ENCODE data around the gene MSI2. TPM values are rescaled to one million over a fixed set of nuclear protein-coding genes. Genes with fewer than 3 reads are reported as not detected.

MSI2 gene
- polyA plus RNA-seq, 1 of the 3 experiments (the other 2 are of a cell fraction): 24.1 TPM

DNA sequence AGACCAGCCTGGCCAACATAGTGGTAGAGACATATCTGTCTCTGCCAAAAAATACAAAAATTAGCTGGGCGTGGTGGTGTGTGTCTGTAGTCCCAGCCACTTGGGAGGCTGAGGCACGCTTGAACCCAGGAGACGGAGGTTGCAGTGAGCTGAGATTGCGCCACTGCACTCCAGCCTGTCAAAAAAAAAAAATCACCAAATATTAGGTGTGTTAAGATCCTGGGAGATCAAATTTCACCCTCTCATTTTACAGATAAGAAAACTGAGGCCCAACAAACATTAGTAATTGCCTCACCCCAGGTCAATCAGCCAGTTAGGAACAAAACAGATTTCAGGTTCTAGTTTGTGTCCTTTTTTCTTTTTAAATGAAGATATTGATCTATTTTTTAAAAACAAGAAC is 116.7 kb downstream of the MSI2 start:
- Histone ChIP-seq H3K27ac (ENCODE audit: low read depth in 2 of 2, low read length in 1 of 2) (no peak overlapping the region), H2AFZ (ENCODE audit: low read depth) (no peak overlapping the region), H3K9me2 (no peaks in the 10 kb centered on the region), H3K36me3 (replicated peaks in 1 of 2; ENCODE audit: control insufficient read depth in 1 of 2, insufficient read depth in 2 of 2, low read length in 1 of 2) (peaks cover 0 to 12% of the 10 kb centered on the region in 2 experiments), H3K27me3 (ENCODE audit: insufficient read depth) (no peaks in the 10 kb centered on the region), H3K9ac (no peak overlapping the region), H3K4me3 (ENCODE audit: low read depth in 2 of 2, low read length in 1 of 2) (no peak overlapping the region), H4K20me1 (ENCODE audit: insufficient read depth) (no peaks in the 10 kb centered on the region), H3K4me2 (no peak overlapping the region), H3K4me1 (ENCODE audit: control insufficient read depth in 1 of 2, insufficient read depth in 2 of 2, low read depth in 1 of 2, low read length in 1 of 2) (peaks cover 0 to 32% of the 10 kb centered on the region in 2 experiments; a peak in 3 of 4 replicates), H3K9me3 (peaks cover 4% of the 10 kb centered on the region; the same call in 1 of the 2 replicates), H3F3A (replicated peaks; ENCODE audit: insufficient read depth) (peaks cover 3% of the 10 kb centered on the region), H3K79me2 (ENCODE audit: insufficient read depth) (no peaks in the 10 kb centered on the region)
- ChIA-PET CTCF (no interaction called here), POLR2A (interaction anchor here (0.6 kb wide), 1 partner anchor 137 kb away, joined by 3 read pairs; no protein-coding TSS in a partner anchor)
- no peak for DNase-seq
- TF ChIP-seq, protein P1, sequence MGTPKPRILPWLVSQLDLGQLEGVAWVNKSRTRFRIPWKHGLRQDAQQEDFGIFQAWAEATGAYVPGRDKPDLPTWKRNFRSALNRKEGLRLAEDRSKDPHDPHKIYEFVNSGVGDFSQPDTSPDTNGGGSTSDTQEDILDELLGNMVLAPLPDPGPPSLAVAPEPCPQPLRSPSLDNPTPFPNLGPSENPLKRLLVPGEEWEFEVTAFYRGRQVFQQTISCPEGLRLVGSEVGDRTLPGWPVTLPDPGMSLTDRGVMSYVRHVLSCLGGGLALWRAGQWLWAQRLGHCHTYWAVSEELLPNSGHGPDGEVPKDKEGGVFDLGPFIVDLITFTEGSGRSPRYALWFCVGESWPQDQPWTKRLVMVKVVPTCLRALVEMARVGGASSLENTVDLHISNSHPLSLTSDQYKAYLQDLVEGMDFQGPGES (IDR thresholded peaks at IDR 0.05; ENCODE audit: low read depth, low read length): no peak
- no peak for TF ChIP-seq TEAD4 (IDR thresholded peaks at IDR 0.05; ENCODE audit: borderline replicate concordance, insufficient read depth)
- TF ChIP-seq RXRA (IDR thresholded peaks at IDR 0.05; ENCODE audit: borderline replicate concordance, low read depth): no peak
- TF ChIP-seq FOXJ3 (CRISPR knock-in tag; IDR thresholded peaks at IDR 0.05): no peak
- no peak for TF ChIP-seq NRF1 (IDR thresholded peaks at IDR 0.05; ENCODE audit: low read depth, low read length)
- TF ChIP-seq SMC3 (IDR thresholded peaks at IDR 0.05; ENCODE audit: low read depth, low read length): no peak
- TF ChIP-seq EP300 (IDR thresholded peaks at IDR 0.05; ENCODE audit: borderline replicate concordance in 1 of 2, low read depth in 1 of 2, low read length in 1 of 2): no peak
- no peak for TF ChIP-seq POLR2AphosphoS5 (IDR thresholded peaks at IDR 0.05; ENCODE audit: low read depth, low read length)
- TF ChIP-seq, protein P2, sequence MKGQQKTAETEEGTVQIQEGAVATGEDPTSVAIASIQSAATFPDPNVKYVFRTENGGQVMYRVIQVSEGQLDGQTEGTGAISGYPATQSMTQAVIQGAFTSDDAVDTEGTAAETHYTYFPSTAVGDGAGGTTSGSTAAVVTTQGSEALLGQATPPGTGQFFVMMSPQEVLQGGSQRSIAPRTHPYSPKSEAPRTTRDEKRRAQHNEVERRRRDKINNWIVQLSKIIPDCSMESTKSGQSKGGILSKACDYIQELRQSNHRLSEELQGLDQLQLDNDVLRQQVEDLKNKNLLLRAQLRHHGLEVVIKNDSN (IDR thresholded peaks at IDR 0.05; ENCODE audit: borderline replicate concordance, low read depth): no peak
- no peak for TF ChIP-seq RAD21 (IDR thresholded peaks at IDR 0.05; ENCODE audit: low read length)
- TF ChIP-seq TCF12 (IDR thresholded peaks at IDR 0.05): no peak
- TF ChIP-seq JUND (IDR thresholded peaks at IDR 0.05): no peak
- 95% methylated on average over 4 of the region's 4 CpGs for WGBS (ENCODE audit: low lambda C conversion rate)

DNA sequence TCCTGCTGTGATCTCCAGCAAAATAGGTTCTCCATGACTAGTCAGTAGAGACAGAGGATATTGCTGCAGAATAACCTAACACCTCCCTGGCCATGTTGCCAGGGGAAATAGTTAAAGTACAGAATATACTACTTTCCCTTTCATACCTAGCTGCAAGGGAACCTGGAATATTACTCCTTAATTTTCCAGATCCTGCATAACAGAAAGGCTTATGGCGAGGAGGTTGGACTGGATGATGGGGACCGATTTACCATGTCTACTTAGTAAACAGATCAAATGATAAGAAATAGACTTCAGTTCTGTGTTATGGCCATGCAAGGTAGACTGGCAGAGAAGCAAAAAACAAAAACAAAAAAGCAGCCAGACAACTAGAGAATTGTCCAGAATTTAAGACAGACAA is 117.4 kb downstream of the MSI2 start:
- CTCF ChIA-PET: interaction anchor here (0.8 kb wide), 1 partner anchor 10 kb away, joined by 3 read pairs; no protein-coding TSS in a partner anchor
- TF ChIP-seq, protein P3, sequence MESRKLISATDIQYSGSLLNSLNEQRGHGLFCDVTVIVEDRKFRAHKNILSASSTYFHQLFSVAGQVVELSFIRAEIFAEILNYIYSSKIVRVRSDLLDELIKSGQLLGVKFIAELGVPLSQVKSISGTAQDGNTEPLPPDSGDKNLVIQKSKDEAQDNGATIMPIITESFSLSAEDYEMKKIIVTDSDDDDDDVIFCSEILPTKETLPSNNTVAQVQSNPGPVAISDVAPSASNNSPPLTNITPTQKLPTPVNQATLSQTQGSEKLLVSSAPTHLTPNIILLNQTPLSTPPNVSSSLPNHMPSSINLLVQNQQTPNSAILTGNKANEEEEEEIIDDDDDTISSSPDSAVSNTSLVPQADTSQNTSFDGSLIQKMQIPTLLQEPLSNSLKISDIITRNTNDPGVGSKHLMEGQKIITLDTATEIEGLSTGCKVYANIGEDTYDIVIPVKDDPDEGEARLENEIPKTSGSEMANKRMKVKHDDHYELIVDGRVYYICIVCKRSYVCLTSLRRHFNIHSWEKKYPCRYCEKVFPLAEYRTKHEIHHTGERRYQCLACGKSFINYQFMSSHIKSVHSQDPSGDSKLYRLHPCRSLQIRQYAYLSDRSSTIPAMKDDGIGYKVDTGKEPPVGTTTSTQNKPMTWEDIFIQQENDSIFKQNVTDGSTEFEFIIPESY (IDR thresholded peaks at IDR 0.05; ENCODE audit: borderline replicate concordance, low read depth): no peak
- TF ChIP-seq RXRA (IDR thresholded peaks at IDR 0.05; ENCODE audit: borderline replicate concordance, low read depth): no peak
- TF ChIP-seq SIN3A (IDR thresholded peaks at IDR 0.05; ENCODE audit: borderline replicate concordance, low read depth, low read length): no peak
- TF ChIP-seq FOXM1 (IDR thresholded peaks at IDR 0.05; ENCODE audit: low read depth): no peak
- TF ChIP-seq, protein P2 (IDR thresholded peaks at IDR 0.05; ENCODE audit: borderline replicate concordance, low read depth): no peak
- TF ChIP-seq, protein P4, sequence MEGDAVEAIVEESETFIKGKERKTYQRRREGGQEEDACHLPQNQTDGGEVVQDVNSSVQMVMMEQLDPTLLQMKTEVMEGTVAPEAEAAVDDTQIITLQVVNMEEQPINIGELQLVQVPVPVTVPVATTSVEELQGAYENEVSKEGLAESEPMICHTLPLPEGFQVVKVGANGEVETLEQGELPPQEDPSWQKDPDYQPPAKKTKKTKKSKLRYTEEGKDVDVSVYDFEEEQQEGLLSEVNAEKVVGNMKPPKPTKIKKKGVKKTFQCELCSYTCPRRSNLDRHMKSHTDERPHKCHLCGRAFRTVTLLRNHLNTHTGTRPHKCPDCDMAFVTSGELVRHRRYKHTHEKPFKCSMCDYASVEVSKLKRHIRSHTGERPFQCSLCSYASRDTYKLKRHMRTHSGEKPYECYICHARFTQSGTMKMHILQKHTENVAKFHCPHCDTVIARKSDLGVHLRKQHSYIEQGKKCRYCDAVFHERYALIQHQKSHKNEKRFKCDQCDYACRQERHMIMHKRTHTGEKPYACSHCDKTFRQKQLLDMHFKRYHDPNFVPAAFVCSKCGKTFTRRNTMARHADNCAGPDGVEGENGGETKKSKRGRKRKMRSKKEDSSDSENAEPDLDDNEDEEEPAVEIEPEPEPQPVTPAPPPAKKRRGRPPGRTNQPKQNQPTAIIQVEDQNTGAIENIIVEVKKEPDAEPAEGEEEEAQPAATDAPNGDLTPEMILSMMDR (IDR thresholded peaks at IDR 0.05): no peak
- no peak for TF ChIP-seq SMC3 (IDR thresholded peaks at IDR 0.05; ENCODE audit: low read depth, low read length)
- TF ChIP-seq TEAD4 (IDR thresholded peaks at IDR 0.05; ENCODE audit: borderline replicate concordance, insufficient read depth): no peak
- TF ChIP-seq RAD21 (IDR thresholded peaks at IDR 0.05; ENCODE audit: low read length): no peak
- TF ChIP-seq FOSL2 (IDR thresholded peaks at IDR 0.05; ENCODE audit: borderline replicate concordance, low read depth): no peak
- no peak for TF ChIP-seq CHD2 (IDR thresholded peaks at IDR 0.05; ENCODE audit: low read length, partially characterized antibody)

More for the DNA sequence above, 117.4 kb downstream of the MSI2 start:
- Histone ChIP-seq H3K4me3 (ENCODE audit: low read depth in 2 of 2, low read length in 1 of 2) (no peak overlapping the region; a peak in 1 of 4 replicates), H3K36me3 (replicated peaks in 1 of 2; ENCODE audit: control insufficient read depth in 1 of 2, insufficient read depth in 2 of 2, low read length in 1 of 2) (peaks cover 0 to 12% of the 10 kb centered on the region in 2 experiments), H2AFZ (ENCODE audit: low read depth) (no peak overlapping the region), H4K20me1 (ENCODE audit: insufficient read depth) (no peaks in the 10 kb centered on the region), H3K9me2 (no peaks in the 10 kb centered on the region), H3K79me2 (ENCODE audit: insufficient read depth) (no peaks in the 10 kb centered on the region), H3K9me3 (peaks cover 4% of the 10 kb centered on the region; the same call in 1 of the 2 replicates), H3K27me3 (ENCODE audit: insufficient read depth) (no peaks in the 10 kb centered on the region), H3K9ac (no peak overlapping the region), H3K4me2 (no peak overlapping the region), H3K27ac (ENCODE audit: low read depth in 2 of 2, low read length in 1 of 2) (no peak overlapping the region; a peak in 1 of 4 replicates), H3F3A (replicated peaks; ENCODE audit: insufficient read depth) (peaks cover 3% of the 10 kb centered on the region), H3K4me1 (ENCODE audit: control insufficient read depth in 1 of 2, insufficient read depth in 2 of 2, low read depth in 1 of 2, low read length in 1 of 2) (peaks cover 0 to 34% of the 10 kb centered on the region in 2 experiments; a peak in 3 of 4 replicates)
- DNase-seq: no peak
- POLR2A ChIA-PET: no interaction called here
- WGBS (ENCODE audit: low lambda C conversion rate): 100% methylated on average over 2 of the region's 2 CpGs
